Right ventricle myocardium superior (tissue), 1 donor: ENCODE measurements around the gene CAPN14. TPM values are rescaled to one million over a fixed set of nuclear protein-coding genes. Genes with fewer than 3 reads are reported as not detected.

Experiments used
- ATAC-seq: fragments of 200-7000 bp; cut with Tn5 transposase; one replicate; pipeline ENCODE4 v1.9.1; 2020; ENCODE audit warnings: mild to moderate bottlenecking; ENCODE audit not compliant: poor library complexity
- DNase-seq: peaks from one replicate; pipeline ENCODE4 v3.0.0-alpha.2; 2020
- intact Hi-C: fragments of 100-400 bp; cut with DNase I; formaldehyde crosslinking; loops from one replicate; pipeline ENCODE4 v1.11.2; 2022
- long read RNA-seq: library from polyadenylated mRNA; unstranded; transcript quantifications from one replicate; pipeline ENCODE4 v2.0.0, GENCODE V29; 2021
- total RNA-seq: library from RNA; stranded (reverse); fragmentation: NEBNext Ultra II Directional; extraction: Animal tissue kit (Norgen Biotek cat#: 25700); gene quantifications from one replicate; pipeline ENCODE4 v1.2.1, GENCODE V29; 2021
- donor health status: DM: no; HTN: yes; CAD: no; lungs with severe emphysema.

The CAPN14 gene
- 0.32 TPM for total RNA-seq
- long read RNA-seq, partial matches to known transcripts, result 0 of 1 reads
- long read RNA-seq, other reads (novel, unspliced or antisense), result 1 of 1 reads

GRCh38 chr2:31217465-31218200 lies at the start of gene CAPN14:
CAPN14 (minus strand) TSS chr2:31217515; CDS start chr2:31205447, 12,068 bp downstream.
- intact Hi-C loops, result no loop called here
- ATAC-seq, result no peak
- DNase-seq, result no peak

GRCh38 chr2:31266804-31267203 lies 49.5 kb upstream of the CAPN14 start:
- DNase-seq (no peak), ATAC-seq (no peak)
- intact Hi-C loops, result no loop called here

GRCh38 chr2:31265234-31265633 lies 47.9 kb upstream of the CAPN14 start:
- no peak for ATAC-seq
- no peak for DNase-seq
- intact Hi-C loops, result no loop called here

- DNase-seq, result no peak
- ATAC-seq, result peak; percentile 90
Measured at GRCh38 chr2:31263636-31264190, 46.4 kb upstream of the CAPN14 start.

GRCh38 chr2:31260870-31261269 lies 43.6 kb upstream of the CAPN14 start:
- intact Hi-C loops, result no loop called here
- no peak for ATAC-seq
- DNase-seq, result no peak

More at GRCh38 chr2:31263636-31264190, 46.4 kb upstream of the CAPN14 start:
- intact Hi-C loops, result no loop called here

- intact Hi-C loops, result no loop called here
- DNase-seq (no peak), ATAC-seq (no peak)
Measured at GRCh38 chr2:31259075-31259474, 41.8 kb upstream of the CAPN14 start.

GRCh38 chr2:31258351-31258750 lies 41.0 kb upstream of the CAPN14 start:
- ATAC-seq (no peak), DNase-seq (no peak)
- intact Hi-C loops, result no loop called here

GRCh38 chr2:31256611-31257382 lies 39.5 kb upstream of the CAPN14 start:
- intact Hi-C loops, result no loop called here
- ATAC-seq (peak; percentile 53), DNase-seq (no peak)

GRCh38 chr2:31255911-31256571 lies 38.7 kb upstream of the CAPN14 start:
- intact Hi-C loops, result no loop called here
- ATAC-seq, result no peak
- DNase-seq, result no peak

GRCh38 chr2:31254237-31255203 lies 37.2 kb upstream of the CAPN14 start:
- ATAC-seq (no peak), DNase-seq (no peak)
- intact Hi-C loops, result no loop called here

- DNase-seq (no peak), ATAC-seq (no peak)
- intact Hi-C loops, result no loop called here
Measured at GRCh38 chr2:31253356-31254131, 36.2 kb upstream of the CAPN14 start.

GRCh38 chr2:31251851-31252250 lies 34.5 kb upstream of the CAPN14 start:
- DNase-seq, result no peak
- no peak for ATAC-seq
- intact Hi-C loops, result no loop called here

GRCh38 chr2:31251018-31251417 lies 33.7 kb upstream of the CAPN14 start:
- ATAC-seq, result peak; percentile 87
- intact Hi-C loops, result no loop called here
- DNase-seq, result peak; percentile 62

- no peak for DNase-seq
- intact Hi-C loops, result no loop called here
- no peak for ATAC-seq
Measured at GRCh38 chr2:31249009-31249690, 31.8 kb upstream of the CAPN14 start.

GRCh38 chr2:31248139-31248538 lies 30.8 kb upstream of the CAPN14 start:
- DNase-seq (no peak), ATAC-seq (no peak)
- intact Hi-C loops, result no loop called here

GRCh38 chr2:31247711-31248110 lies 30.4 kb upstream of the CAPN14 start:
- ATAC-seq, result no peak
- intact Hi-C loops, result no loop called here
- no peak for DNase-seq
